HepG2 (cell line): ENCODE results near the gene ING5. TPM values are rescaled to one million over a fixed set of nuclear protein-coding genes. Genes with fewer than 3 reads are reported as not detected.
A peak's percentile ranks its signal among the peaks of the same experiment; 100 is the strongest.

ENCODE experiments used
- ATAC-seq: fragments of 200-7000 bp; cut with Tn5 transposase; 3 replicates; pipeline ENCODE4 v1.9.1; 2020; ENCODE audit warnings: mild to moderate bottlenecking, moderate library complexity
- BruUV-seq: library from RNA; stranded (reverse); fragments of 400-500 nt; replicated peaks from 2 replicates; lab custom pipeline; 2021; lab: Mats Ljungman, UMichigan
- CTCF ChIA-PET: fragments of 300-600 bp; formaldehyde crosslinking; extraction: SDS; loops from one replicate; lab custom pipeline; 2021; ENCODE audit warnings: low total read pairs, inconsistent platforms, low intra/inter-chr PET ratio; lab: Yijun Ruan, JAX
- POLR2A ChIA-PET: fragments of 350-600 bp; sonication (Branson Sonifier 250); formaldehyde crosslinking; loops from one replicate; lab custom pipeline; 2020; ENCODE audit warnings: antibody characterized with exemption, inconsistent platforms; lab: Yijun Ruan, JAX
- DNase-seq: peaks from one replicate; pipeline ENCODE4 v3.0.0-alpha.2; 2015; ENCODE audit warnings: low spot score
- FAIRE-seq: peaks from 3 replicates; lab custom pipeline; 2011; peaks lifted over from hg19 to GRCh38; lab: Jason Lieb, UNC
- H2AFZ ChIP-seq: one replicate; pipeline ENCODE4 v1.6.1; 2011; ENCODE audit warnings: low read length, inconsistent platforms
- H3K27ac ChIP-seq: fragments of 300-600 bp; 3 replicates; pipeline ENCODE4 v1.8.0; 2011; ENCODE audit warnings: mixed run types, mild to moderate bottlenecking, mixed read lengths, low read length, inconsistent platforms; ENCODE audit not compliant: insufficient read depth; ENCODE audit errors: extremely low read length
- H3K27me3 ChIP-seq, 2 experiments: fragments of 200-600 bp in 1 of 2; 2 replicates in 1 of 2; 3 replicates in 1 of 2; pipeline versions ENCODE4 v1.6.0 to v1.8.0; 2011; ENCODE audit warnings: low read length in 2 of 2, mild to moderate bottlenecking in 2 of 2, moderate library complexity in 2 of 2, inconsistent platforms in 1 of 2; ENCODE audit not compliant: insufficient read depth in 2 of 2, control insufficient read depth in 1 of 2
- H3K36me3 ChIP-seq, 2 experiments: fragments of 200-600 bp in 1 of 2; replicated peaks in 1 of 2; 2 replicates in 1 of 2; 3 replicates in 1 of 2; pipeline versions ENCODE4 v1.5.1 to v1.8.0; 2011; ENCODE audit warnings: low read length in 2 of 2, inconsistent platforms in 1 of 2; ENCODE audit not compliant: insufficient read depth in 2 of 2, control insufficient read depth in 1 of 2
- H3K4me1 ChIP-seq: 2 replicates; pipeline ENCODE4 v1.5.1; 2012; ENCODE audit warnings: low read length, inconsistent platforms; ENCODE audit not compliant: insufficient read depth
- H3K4me2 ChIP-seq: 2 replicates; pipeline ENCODE4 v1.6.0; 2011; ENCODE audit warnings: low read depth, low read length, inconsistent platforms
- H3K4me3 ChIP-seq, 3 experiments: fragments of 200-600 bp in 1 of 3; sonication (generic), shearing (Covaris generic) in 1 of 3; replicated peaks in 1 of 3; 2 replicates each; pipeline ENCODE4 v1.5.1; 2011 to 2016; ENCODE audit warnings: low read length in 3 of 3, inconsistent platforms in 2 of 3, low read depth in 2 of 3, mild to moderate bottlenecking in 2 of 3, control low read depth in 1 of 3, mixed read lengths in 1 of 3; ENCODE audit not compliant: insufficient read depth in 1 of 3
- H3K79me2 ChIP-seq: one replicate; pipeline ENCODE4 v1.6.1; 2011; ENCODE audit warnings: low read length, inconsistent platforms; ENCODE audit not compliant: insufficient read depth
- H3K9ac ChIP-seq: 2 replicates; pipeline ENCODE4 v1.6.0; 2011; ENCODE audit warnings: mild to moderate bottlenecking, low read depth, low read length, inconsistent platforms; ENCODE audit not compliant: insufficient read depth
- H3K9me3 ChIP-seq: 2 replicates; pipeline ENCODE4 v1.5.1; 2012; ENCODE audit warnings: mild to moderate bottlenecking, low read length
- H4K20me1 ChIP-seq: 2 replicates; pipeline ENCODE4 v1.6.0; 2011; ENCODE audit warnings: inconsistent platforms, mild to moderate bottlenecking, low read length, moderate library complexity; ENCODE audit not compliant: insufficient read depth
- AGO2 ChIP-seq: fragments of 200-400 bp; formaldehyde crosslinking; optimal IDR thresholded peaks from 2 replicates; pipeline ENCODE3; 2017; ENCODE audit warnings: mild to moderate bottlenecking, low read depth, low read length, moderate library complexity
- FOSL1 ChIP-seq: sonication (generic); formaldehyde crosslinking; IDR thresholded peaks from 2 replicates; pipeline ENCODE4 v1.9.0; 2021; ENCODE audit warnings: missing genetic modification reagents, borderline replicate concordance
- HINFP ChIP-seq: sonication (generic); formaldehyde crosslinking; IDR thresholded peaks from 2 replicates; pipeline ENCODE4 v1.4.0; 2020; ENCODE audit warnings: low read depth, mild to moderate bottlenecking, missing genetic modification reagents
- ISX ChIP-seq: sonication (generic); formaldehyde crosslinking; conservative IDR thresholded peaks from 2 replicates; pipeline ENCODE4 v1.5.0; 2020; ENCODE audit warnings: missing genetic modification reagents
- KLF11 ChIP-seq: IDR thresholded peaks from 2 replicates; pipeline ENCODE4 v1.6.1; 2016; ENCODE audit warnings: missing compliant biosample characterization
- ZNF282 ChIP-seq: fragments of 450-650 bp; IDR thresholded peaks from 2 replicates; pipeline ENCODE4 v1.6.1; 2018; ENCODE audit not compliant: partially characterized antibody
- ZNF382 ChIP-seq: sonication (generic); formaldehyde crosslinking; IDR thresholded peaks from 2 replicates; pipeline ENCODE4 v1.5.0; 2020; ENCODE audit warnings: missing genetic modification reagents, mild to moderate bottlenecking, borderline replicate concordance
- ZNF776 ChIP-seq: sonication (generic); formaldehyde crosslinking; IDR thresholded peaks from 2 replicates; pipeline ENCODE4 v1.4.0; 2020; ENCODE audit warnings: mild to moderate bottlenecking, missing genetic modification reagents
- WGBS: methylation state at CpG from one replicate; pipeline ENCODE4 v1.1.6; 2017; ENCODE audit warnings: low lambda C conversion rate; 5-methylcytosine and 5-hydroxymethylcytosine counted together
- in situ Hi-C: cut with HindIII; loops from 2 replicates; pipeline ENCODE4 v1.10.0; 2017; ENCODE audit warnings: low pct_unique_long_range_greater_than_20kb; ENCODE audit not compliant: extremely low pct_ligation_motif_present
- intact Hi-C: fragments of 100-400 bp; cut with micrococcal nuclease; formaldehyde crosslinking; loops from one replicate; pipeline ENCODE4 v1.10.0; 2022; ENCODE audit not compliant: unreplicated experiment
- polyA plus RNA-seq, 8 experiments: library from polyadenylated mRNA; depleted of rRNA in 3 of 8; stranded (reverse) in 7 of 8; unstranded in 1 of 8; fragments of >200 nt; fragmentation: Illumina TruSeq in 4 of 8; extraction: Trizol in 4 of 8; gene quantifications; 2 replicates each; pipeline versions ENCODE4 v1.2.1 to v1.2.3, GENCODE V29; 2011 to 2016; ENCODE audit warnings: low read depth in 4 of 8, missing spikeins in 1 of 8, mixed read lengths in 1 of 8; ENCODE audit not compliant: insufficient read depth in 1 of 8
- total RNA-seq, 5 experiments: library from RNA; depleted of rRNA; stranded (reverse); fragments of >200 nt; fragmentation: Illumina TruSeq; extraction: Trizol; gene quantifications; 2 replicates each; pipeline ENCODE4 v1.2.3, GENCODE V29; 2016; ENCODE audit warnings: low read depth in 1 of 5
- TF ChIP-seq, protein P1 (sequence below): IDR thresholded peaks from 2 replicates; pipeline ENCODE4 v1.6.1; 2016; ENCODE audit warnings: missing biosample characterization, missing genetic modification reagents, low read depth
- TF ChIP-seq, protein P2 (sequence below): sonication (generic); formaldehyde crosslinking; IDR thresholded peaks from 2 replicates; pipeline ENCODE4 v1.5.0; 2020; ENCODE audit warnings: mild to moderate bottlenecking, missing genetic modification reagents, moderate library complexity
- TF ChIP-seq, protein P3 (sequence below): sonication (generic); formaldehyde crosslinking; IDR thresholded peaks from 2 replicates; pipeline ENCODE4 v1.4.0; 2020; ENCODE audit warnings: mild to moderate bottlenecking, missing genetic modification reagents

The ING5 gene
- total and polyA plus RNA-seq, 2 of the 13 experiments (the other 11 are each of a cell fraction or from before 2014, with no cell fraction given) = 61.9 to 71.9 TPM

DNA sequence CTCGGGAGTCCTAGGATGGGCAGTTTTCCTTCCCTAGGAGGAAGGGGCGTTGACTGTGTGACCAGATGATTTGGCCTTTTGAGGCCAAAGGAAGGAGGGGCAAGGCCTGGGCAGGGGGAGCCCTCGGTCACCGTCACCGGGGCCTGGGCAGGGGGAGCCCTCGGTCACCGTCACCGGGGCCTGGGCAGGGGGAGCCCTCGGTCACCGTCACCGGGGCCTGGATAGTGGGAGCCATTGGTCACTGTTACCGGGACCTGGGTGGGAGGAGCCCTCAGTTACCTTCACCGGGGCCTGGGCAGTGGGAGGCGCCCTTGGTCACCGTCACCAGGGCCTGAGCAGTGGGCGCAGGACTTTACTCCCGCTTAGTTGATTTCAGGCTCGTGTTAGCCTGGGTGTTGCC lies 49.9 kb downstream of the ING5 start:
- Histone ChIP-seq H3K27me3 (no peaks in the 10 kb centered on the region), H3K4me2 (no peak overlapping the region), H3K27ac (no peak overlapping the region), H4K20me1 (no peaks in the 10 kb centered on the region), H3K9me3 (no peaks in the 10 kb centered on the region), H3K4me1 (no peaks in the 10 kb centered on the region), H3K9ac (no peak overlapping the region), H3K36me3 (peaks cover 11 to 30% of the 10 kb centered on the region in 2 experiments), H3K4me3 (no peak overlapping the region), H3K79me2 (no peaks in the 10 kb centered on the region), H2AFZ (no peak overlapping the region)
- in situ Hi-C loops (no loop called here), intact Hi-C loops (no loop called here)
- ChIA-PET CTCF (no interaction called here), POLR2A (no interaction called here)
- TF ChIP-seq, protein P1, sequence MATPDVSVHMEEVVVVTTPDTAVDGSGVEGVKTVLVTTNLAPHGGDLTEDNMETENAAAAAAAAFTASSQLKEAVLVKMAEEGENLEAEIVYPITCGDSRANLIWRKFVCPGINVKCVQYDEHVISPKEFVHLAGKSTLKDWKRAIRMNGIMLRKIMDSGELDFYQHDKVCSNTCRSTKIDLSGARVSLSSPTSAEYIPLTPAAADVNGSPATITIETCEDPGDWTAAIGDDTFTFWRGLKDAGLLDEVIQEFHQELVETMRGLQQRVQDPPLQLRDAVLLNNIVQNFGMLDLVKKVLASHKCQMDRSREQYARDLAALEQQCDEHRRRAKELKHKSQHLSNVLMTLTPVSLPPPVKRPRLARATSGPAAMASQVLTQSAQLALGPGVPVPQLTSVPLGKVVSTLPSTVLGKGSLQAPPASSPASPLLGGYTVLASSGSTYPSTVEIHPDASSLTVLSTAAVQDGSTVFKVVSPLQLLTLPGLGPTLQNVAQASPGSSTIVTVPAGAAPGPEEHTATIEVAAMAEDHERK (CRISPR knock-in tag) = no peak
- TF ChIP-seq ZNF776 (CRISPR knock-in tag) = 0 out of 2 replicates have a peak, but pooled peaks have one; percentile 28
- TF ChIP-seq ISX (CRISPR knock-in tag) = no peak
- TF ChIP-seq, protein P2, sequence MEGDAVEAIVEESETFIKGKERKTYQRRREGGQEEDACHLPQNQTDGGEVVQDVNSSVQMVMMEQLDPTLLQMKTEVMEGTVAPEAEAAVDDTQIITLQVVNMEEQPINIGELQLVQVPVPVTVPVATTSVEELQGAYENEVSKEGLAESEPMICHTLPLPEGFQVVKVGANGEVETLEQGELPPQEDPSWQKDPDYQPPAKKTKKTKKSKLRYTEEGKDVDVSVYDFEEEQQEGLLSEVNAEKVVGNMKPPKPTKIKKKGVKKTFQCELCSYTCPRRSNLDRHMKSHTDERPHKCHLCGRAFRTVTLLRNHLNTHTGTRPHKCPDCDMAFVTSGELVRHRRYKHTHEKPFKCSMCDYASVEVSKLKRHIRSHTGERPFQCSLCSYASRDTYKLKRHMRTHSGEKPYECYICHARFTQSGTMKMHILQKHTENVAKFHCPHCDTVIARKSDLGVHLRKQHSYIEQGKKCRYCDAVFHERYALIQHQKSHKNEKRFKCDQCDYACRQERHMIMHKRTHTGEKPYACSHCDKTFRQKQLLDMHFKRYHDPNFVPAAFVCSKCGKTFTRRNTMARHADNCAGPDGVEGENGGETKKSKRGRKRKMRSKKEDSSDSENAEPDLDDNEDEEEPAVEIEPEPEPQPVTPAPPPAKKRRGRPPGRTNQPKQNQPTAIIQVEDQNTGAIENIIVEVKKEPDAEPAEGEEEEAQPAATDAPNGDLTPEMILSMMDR (CRISPR knock-in tag) = 0 out of 2 replicates have a peak, but pooled peaks have one; percentile 25
- no peak for TF ChIP-seq KLF11 (CRISPR knock-in tag)
- no peak for TF ChIP-seq FOSL1
- no peak for TF ChIP-seq ZNF282
- TF ChIP-seq HINFP = no peak
- TF ChIP-seq AGO2 = peak; percentile 43
- TF ChIP-seq, protein P3, sequence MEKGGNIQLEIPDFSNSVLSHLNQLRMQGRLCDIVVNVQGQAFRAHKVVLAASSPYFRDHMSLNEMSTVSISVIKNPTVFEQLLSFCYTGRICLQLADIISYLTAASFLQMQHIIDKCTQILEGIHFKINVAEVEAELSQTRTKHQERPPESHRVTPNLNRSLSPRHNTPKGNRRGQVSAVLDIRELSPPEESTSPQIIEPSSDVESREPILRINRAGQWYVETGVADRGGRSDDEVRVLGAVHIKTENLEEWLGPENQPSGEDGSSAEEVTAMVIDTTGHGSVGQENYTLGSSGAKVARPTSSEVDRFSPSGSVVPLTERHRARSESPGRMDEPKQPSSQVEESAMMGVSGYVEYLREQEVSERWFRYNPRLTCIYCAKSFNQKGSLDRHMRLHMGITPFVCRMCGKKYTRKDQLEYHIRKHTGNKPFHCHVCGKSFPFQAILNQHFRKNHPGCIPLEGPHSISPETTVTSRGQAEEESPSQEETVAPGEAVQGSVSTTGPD (CRISPR knock-in tag) = 0 out of 2 replicates have a peak, but pooled peaks have one; percentile 21
- TF ChIP-seq ZNF382 (CRISPR knock-in tag) = no peak
- FAIRE-seq (no peak), ATAC-seq (no peak), DNase-seq (no peak)
- 93% methylated on average over 15 of the region's 18 CpGs for WGBS
- BruUV-seq = no TSS peak
